HG02642 (cell line): ENCODE measurements around the gene PPP1R7.

ENCODE experiments used
- ATAC-seq: cut with Tn5 transposase; IDR thresholded peaks from one replicate; pipeline ENCODE4 v1.9.1; 2021; ENCODE audit warnings: mild to moderate bottlenecking; ENCODE audit not compliant: unreplicated experiment, poor library complexity

Gene PPP1R7

GRCh38 chr2:241157841-241158545, 7.7 kb downstream of the PPP1R7 start:
- ATAC-seq: no peak

GRCh38 chr2:241158546-241158900, 8.3 kb downstream of the PPP1R7 start:
- no peak for ATAC-seq

GRCh38 chr2:241159116-241159515, 8.8 kb downstream of the PPP1R7 start:
- ATAC-seq: no peak

- ATAC-seq: no peak
Observed at GRCh38 chr2:241160318-241160717, 10.1 kb downstream of the PPP1R7 start.

- ATAC-seq: no peak
Observed at GRCh38 chr2:241161646-241162281, 11.5 kb downstream of the PPP1R7 start.

- ATAC-seq: no peak
Observed at GRCh38 chr2:241163601-241164118, 13.4 kb downstream of the PPP1R7 start.

GRCh38 chr2:241168366-241168765, 18.1 kb downstream of the PPP1R7 start:
- ATAC-seq: no peak

GRCh38 chr2:241173557-241173956, 23.3 kb downstream of the PPP1R7 start:
- ATAC-seq: no peak

- ATAC-seq: no peak
Observed at GRCh38 chr2:241177526-241178334, 27.5 kb downstream of the PPP1R7 start.

- ATAC-seq: no peak
Observed at GRCh38 chr2:241178961-241179360, 28.7 kb downstream of the PPP1R7 start.

- no peak for ATAC-seq
Observed at GRCh38 chr2:241179899-241180298, 29.6 kb downstream of the PPP1R7 start.

- ATAC-seq: no peak
Observed at GRCh38 chr2:241180495-241180894, 30.2 kb downstream of the PPP1R7 start.

GRCh38 chr2:241182126-241182525, 31.9 kb downstream of the PPP1R7 start:
- ATAC-seq: no peak

- no peak for ATAC-seq
Observed at GRCh38 chr2:241182531-241183133, 32.4 kb downstream of the PPP1R7 start.

GRCh38 chr2:241183221-241183620, 33.0 kb downstream of the PPP1R7 start:
- no peak for ATAC-seq

GRCh38 chr2:241184901-241185300, 34.6 kb downstream of the PPP1R7 start:
- ATAC-seq: no peak

- ATAC-seq: no peak
Observed at GRCh38 chr2:241185961-241186360, 35.7 kb downstream of the PPP1R7 start.

GRCh38 chr2:241187101-241187917, 37.0 kb downstream of the PPP1R7 start:
- ATAC-seq: no peak

- no peak for ATAC-seq
Observed at GRCh38 chr2:241187918-241188234, 37.6 kb downstream of the PPP1R7 start.
